Measurements from ENCODE around the gene BPIFB1.

- no peak for TF ChIP-seq POLR2A (IDR thresholded peaks at IDR 0.05; ENCODE audit: insufficient read depth in 1 of 2, low read depth in 2 of 2, low read length in 2 of 2)
- TF ChIP-seq ZNF17 (CRISPR knock-in tag; IDR thresholded peaks at IDR 0.05): no peak
- TF ChIP-seq, protein P1, sequence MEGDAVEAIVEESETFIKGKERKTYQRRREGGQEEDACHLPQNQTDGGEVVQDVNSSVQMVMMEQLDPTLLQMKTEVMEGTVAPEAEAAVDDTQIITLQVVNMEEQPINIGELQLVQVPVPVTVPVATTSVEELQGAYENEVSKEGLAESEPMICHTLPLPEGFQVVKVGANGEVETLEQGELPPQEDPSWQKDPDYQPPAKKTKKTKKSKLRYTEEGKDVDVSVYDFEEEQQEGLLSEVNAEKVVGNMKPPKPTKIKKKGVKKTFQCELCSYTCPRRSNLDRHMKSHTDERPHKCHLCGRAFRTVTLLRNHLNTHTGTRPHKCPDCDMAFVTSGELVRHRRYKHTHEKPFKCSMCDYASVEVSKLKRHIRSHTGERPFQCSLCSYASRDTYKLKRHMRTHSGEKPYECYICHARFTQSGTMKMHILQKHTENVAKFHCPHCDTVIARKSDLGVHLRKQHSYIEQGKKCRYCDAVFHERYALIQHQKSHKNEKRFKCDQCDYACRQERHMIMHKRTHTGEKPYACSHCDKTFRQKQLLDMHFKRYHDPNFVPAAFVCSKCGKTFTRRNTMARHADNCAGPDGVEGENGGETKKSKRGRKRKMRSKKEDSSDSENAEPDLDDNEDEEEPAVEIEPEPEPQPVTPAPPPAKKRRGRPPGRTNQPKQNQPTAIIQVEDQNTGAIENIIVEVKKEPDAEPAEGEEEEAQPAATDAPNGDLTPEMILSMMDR (CRISPR knock-in tag; IDR thresholded peaks at IDR 0.05): no peak
- TF ChIP-seq ZNF136 (CRISPR knock-in tag; IDR thresholded peaks at IDR 0.05; ENCODE audit: low read depth): no peak
- TF ChIP-seq NFYB (CRISPR knock-in tag; IDR thresholded peaks at IDR 0.05): no peak
- no peak for TF ChIP-seq SMC3 (IDR thresholded peaks at IDR 0.05; ENCODE audit: low read length)
- no peak for TF ChIP-seq PPARG (CRISPR knock-in tag; conservative IDR thresholded peaks at IDR 0.05)
- no peak for TF ChIP-seq RNF219 (CRISPR knock-in tag; IDR thresholded peaks at IDR 0.05)
- TF ChIP-seq POLR2G (IDR thresholded peaks at IDR 0.05; ENCODE audit: low read depth, low read length): no peak
- no peak for TF ChIP-seq RFX5 (IDR thresholded peaks at IDR 0.05; ENCODE audit: low read depth, low read length)
- no peak for TF ChIP-seq ZNF207 (IDR thresholded peaks at IDR 0.05; ENCODE audit: borderline replicate concordance)
These were observed 43.6 kb upstream of the BPIFB1 start for GRCh38 chr20:33239418-33239817.

All from HepG2 (cell line).